ENCODE data around the gene ANKRD18A. TPM values are rescaled to one million over a fixed set of nuclear protein-coding genes. Genes with fewer than 3 reads are reported as not detected.
A peak's percentile ranks its signal among the peaks of the same experiment; 100 is the strongest.

ANKRD18A gene
- total RNA-seq, 1 experiment from 2014 or later, result 3.4 TPM

DNA sequence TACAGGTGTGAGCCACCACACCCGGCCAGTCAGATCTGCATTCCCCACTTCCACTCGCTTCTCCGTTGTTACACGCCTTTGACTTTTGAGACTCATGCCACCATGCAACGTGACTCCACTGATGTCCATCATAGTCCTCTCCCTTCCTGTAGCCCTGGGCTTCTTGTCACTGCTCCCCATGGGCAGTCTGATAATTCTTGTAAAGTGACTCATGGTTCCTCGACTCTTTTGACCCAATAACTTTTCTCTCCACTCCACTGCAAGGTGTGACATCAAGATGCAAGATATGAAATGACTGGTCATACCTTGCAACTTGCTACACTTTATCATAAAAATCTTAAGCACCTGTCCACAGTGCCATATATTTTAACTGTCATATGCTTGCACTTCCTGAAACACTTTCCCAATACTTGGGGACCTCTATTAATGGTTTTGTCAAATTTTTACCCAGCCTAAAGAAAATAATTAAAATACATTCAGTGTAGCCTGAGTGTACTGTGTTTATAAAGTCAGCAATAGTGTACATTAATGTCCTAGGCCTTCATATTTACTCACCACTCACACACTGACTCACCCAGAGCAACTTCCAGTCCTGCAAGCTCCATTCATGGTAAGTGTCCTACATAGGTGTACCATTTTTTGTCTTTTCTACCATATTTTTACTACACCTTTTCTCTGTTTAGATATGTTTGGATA is 18.6 kb upstream of the ANKRD18A start:
- Histone ChIP-seq H3K4me2 (ENCODE audit: low read length) (no peak overlapping the region), H4K20me1 (ENCODE audit: low read length) (no peaks in the 10 kb centered on the region), H3K9me3 (ENCODE audit: low read length) (no peaks in the 10 kb centered on the region), H3K36me3 (ENCODE audit: low read depth, low read length) (no peaks in the 10 kb centered on the region), H3K9me2 (replicated peaks; ENCODE audit: low read length) (no peaks in the 10 kb centered on the region), H3F3A (ENCODE audit: low read length, unreplicated experiment) (no peaks in the 10 kb centered on the region), H3K4me3 (ENCODE audit: low read length) (no peak overlapping the region), H3K79me2 (ENCODE audit: low read length) (no peaks in the 10 kb centered on the region), H3K9ac (ENCODE audit: low read length) (no peak overlapping the region), H3K4me1 (ENCODE audit: insufficient read depth, low read length) (peaks cover 19% of the 10 kb centered on the region), H2AFZ (ENCODE audit: low read length) (no peak overlapping the region), H3K27me3 (ENCODE audit: low read length) (no peaks in the 10 kb centered on the region), H3K27ac (ENCODE audit: low read length) (peak overlapping the region; percentile 20)
- ChIA-PET CTCF (interaction anchor here (1.0 kb wide), 1 partner anchor 89 kb away, joined by 4 read pairs; no protein-coding TSS in a partner anchor), POLR2A (ENCODE audit: unreplicated experiment) (no interaction called here)
- ATAC-seq (peak; percentile 75), DNase-seq (peak; percentile 62)
- TF ChIP-seq, protein P1, sequence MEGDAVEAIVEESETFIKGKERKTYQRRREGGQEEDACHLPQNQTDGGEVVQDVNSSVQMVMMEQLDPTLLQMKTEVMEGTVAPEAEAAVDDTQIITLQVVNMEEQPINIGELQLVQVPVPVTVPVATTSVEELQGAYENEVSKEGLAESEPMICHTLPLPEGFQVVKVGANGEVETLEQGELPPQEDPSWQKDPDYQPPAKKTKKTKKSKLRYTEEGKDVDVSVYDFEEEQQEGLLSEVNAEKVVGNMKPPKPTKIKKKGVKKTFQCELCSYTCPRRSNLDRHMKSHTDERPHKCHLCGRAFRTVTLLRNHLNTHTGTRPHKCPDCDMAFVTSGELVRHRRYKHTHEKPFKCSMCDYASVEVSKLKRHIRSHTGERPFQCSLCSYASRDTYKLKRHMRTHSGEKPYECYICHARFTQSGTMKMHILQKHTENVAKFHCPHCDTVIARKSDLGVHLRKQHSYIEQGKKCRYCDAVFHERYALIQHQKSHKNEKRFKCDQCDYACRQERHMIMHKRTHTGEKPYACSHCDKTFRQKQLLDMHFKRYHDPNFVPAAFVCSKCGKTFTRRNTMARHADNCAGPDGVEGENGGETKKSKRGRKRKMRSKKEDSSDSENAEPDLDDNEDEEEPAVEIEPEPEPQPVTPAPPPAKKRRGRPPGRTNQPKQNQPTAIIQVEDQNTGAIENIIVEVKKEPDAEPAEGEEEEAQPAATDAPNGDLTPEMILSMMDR (conservative IDR thresholded peaks at IDR 0.05; ENCODE audit: low read depth, low read length), result no peak
- TF ChIP-seq EZH2 (IDR thresholded peaks at IDR 0.05; ENCODE audit: low read length, unreplicated experiment) (no peak), EZH2phosphoT487 (IDR thresholded peaks at IDR 0.05; ENCODE audit: borderline replicate concordance, low read length) (no peak)
- no TSS peak for BruUV-seq (replicated peaks)
- intact Hi-C loops (cut with micrococcal nuclease), result no loop called here

DNA sequence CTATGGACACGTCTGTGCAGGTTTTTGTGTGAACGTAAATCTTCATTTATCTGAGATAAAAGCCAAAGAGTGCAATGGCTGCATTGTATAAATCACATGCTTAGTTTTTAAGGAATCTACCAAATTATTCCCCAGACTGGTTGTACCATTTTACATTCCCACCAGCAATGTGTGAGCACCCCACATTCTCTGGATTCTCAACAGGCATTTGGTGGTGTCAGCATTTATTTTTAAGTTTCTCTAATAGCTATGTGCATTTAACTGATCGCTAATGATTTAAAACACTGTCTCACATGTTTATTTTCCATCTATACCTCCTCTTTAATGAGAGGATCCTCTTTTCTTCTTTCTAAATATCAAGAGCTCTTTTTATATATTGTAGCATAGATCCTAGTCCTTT is 13.9 kb upstream of the ANKRD18A start:
- H3K27ac ChIP-seq (ENCODE audit: low read length), result no peak overlapping the region
- H3K9me2 ChIP-seq (replicated peaks; ENCODE audit: low read length), result no peaks in the 10 kb centered on the region
- DNase-seq (no peak), ATAC-seq (no peak)
- intact Hi-C loops (cut with micrococcal nuclease), result no loop called here
- ChIA-PET POLR2A (ENCODE audit: unreplicated experiment) (no interaction called here), CTCF (no interaction called here)
- no peak overlapping the region for H2AFZ ChIP-seq (ENCODE audit: low read length)
- no peaks in the 10 kb centered on the region for H4K20me1 ChIP-seq (ENCODE audit: low read length)
- peaks cover 9% of the 10 kb centered on the region for H3K4me1 ChIP-seq (ENCODE audit: insufficient read depth, low read length)
- TF ChIP-seq EZH2phosphoT487 (IDR thresholded peaks at IDR 0.05; ENCODE audit: borderline replicate concordance, low read length), result no peak
- TF ChIP-seq EZH2 (IDR thresholded peaks at IDR 0.05; ENCODE audit: low read length, unreplicated experiment), result no peak
- TF ChIP-seq, protein P1 (conservative IDR thresholded peaks at IDR 0.05; ENCODE audit: low read depth, low read length), result no peak
- H3K79me2 ChIP-seq (ENCODE audit: low read length), result no peaks in the 10 kb centered on the region
- H3K27me3 ChIP-seq (ENCODE audit: low read length), result no peaks in the 10 kb centered on the region
- no peak overlapping the region for H3K9ac ChIP-seq (ENCODE audit: low read length)
- no TSS peak for BruUV-seq (replicated peaks)
- H3K9me3 ChIP-seq (ENCODE audit: low read length), result no peaks in the 10 kb centered on the region
- H3K36me3 ChIP-seq (ENCODE audit: low read depth, low read length), result no peaks in the 10 kb centered on the region
- H3K4me2 ChIP-seq (ENCODE audit: low read length), result no peak overlapping the region
- H3K4me3 ChIP-seq (ENCODE audit: low read length), result no peak overlapping the region
- H3F3A ChIP-seq (ENCODE audit: low read length, unreplicated experiment), result no peaks in the 10 kb centered on the region

DNA sequence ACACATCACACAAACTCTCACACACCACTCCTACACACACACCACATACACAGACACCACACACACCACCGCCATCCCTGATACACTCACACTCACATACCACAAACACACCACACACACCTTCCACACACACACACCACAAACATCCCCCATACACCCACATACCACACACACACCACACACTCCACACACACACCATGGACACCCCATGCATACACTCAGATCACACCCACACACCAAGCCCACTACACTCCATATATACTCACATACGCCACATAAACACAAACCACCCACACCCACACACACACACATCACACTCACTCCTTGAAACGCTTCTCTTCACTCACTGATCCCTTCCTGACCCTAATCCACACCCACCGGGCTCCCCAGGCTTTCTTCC is 9.1 kb upstream of the ANKRD18A start:
- ATAC-seq, result no peak
- Histone ChIP-seq H3F3A (ENCODE audit: low read length, unreplicated experiment) (no peaks in the 10 kb centered on the region), H3K4me2 (ENCODE audit: low read length) (no peak overlapping the region), H4K20me1 (ENCODE audit: low read length) (no peaks in the 10 kb centered on the region), H3K4me3 (ENCODE audit: low read length) (no peak overlapping the region), H3K4me1 (ENCODE audit: insufficient read depth, low read length) (no peaks in the 10 kb centered on the region), H3K9me2 (replicated peaks; ENCODE audit: low read length) (no peaks in the 10 kb centered on the region), H2AFZ (ENCODE audit: low read length) (no peak overlapping the region), H3K9ac (ENCODE audit: low read length) (no peak overlapping the region), H3K9me3 (ENCODE audit: low read length) (no peaks in the 10 kb centered on the region), H3K27me3 (ENCODE audit: low read length) (no peaks in the 10 kb centered on the region), H3K79me2 (ENCODE audit: low read length) (no peaks in the 10 kb centered on the region), H3K27ac (ENCODE audit: low read length) (no peak overlapping the region), H3K36me3 (ENCODE audit: low read depth, low read length) (no peaks in the 10 kb centered on the region)
- DNase-seq, result no peak
- POLR2A ChIA-PET (ENCODE audit: unreplicated experiment), result no interaction called here
- no TSS peak for BruUV-seq (replicated peaks)
- intact Hi-C loops (cut with micrococcal nuclease), result loop anchor here (10.0 kb wide), 1 partner anchor 45 kb away; no protein-coding TSS in a partner anchor
- CTCF ChIA-PET, result no interaction called here
- TF ChIP-seq, protein P1 (conservative IDR thresholded peaks at IDR 0.05; ENCODE audit: low read depth, low read length), result no peak
- TF ChIP-seq EZH2phosphoT487 (IDR thresholded peaks at IDR 0.05; ENCODE audit: borderline replicate concordance, low read length) (no peak), EZH2 (IDR thresholded peaks at IDR 0.05; ENCODE audit: low read length, unreplicated experiment) (no peak)

Data from PC-3 (cell line).